Measurements from ENCODE around the gene WFIKKN2.
"Not testable (repeated sequence)": the region's sequence is repeated elsewhere in the genome, so short reads cannot be mapped to it uniquely, and the experiment has no call there.

WFIKKN2 gene

DNA sequence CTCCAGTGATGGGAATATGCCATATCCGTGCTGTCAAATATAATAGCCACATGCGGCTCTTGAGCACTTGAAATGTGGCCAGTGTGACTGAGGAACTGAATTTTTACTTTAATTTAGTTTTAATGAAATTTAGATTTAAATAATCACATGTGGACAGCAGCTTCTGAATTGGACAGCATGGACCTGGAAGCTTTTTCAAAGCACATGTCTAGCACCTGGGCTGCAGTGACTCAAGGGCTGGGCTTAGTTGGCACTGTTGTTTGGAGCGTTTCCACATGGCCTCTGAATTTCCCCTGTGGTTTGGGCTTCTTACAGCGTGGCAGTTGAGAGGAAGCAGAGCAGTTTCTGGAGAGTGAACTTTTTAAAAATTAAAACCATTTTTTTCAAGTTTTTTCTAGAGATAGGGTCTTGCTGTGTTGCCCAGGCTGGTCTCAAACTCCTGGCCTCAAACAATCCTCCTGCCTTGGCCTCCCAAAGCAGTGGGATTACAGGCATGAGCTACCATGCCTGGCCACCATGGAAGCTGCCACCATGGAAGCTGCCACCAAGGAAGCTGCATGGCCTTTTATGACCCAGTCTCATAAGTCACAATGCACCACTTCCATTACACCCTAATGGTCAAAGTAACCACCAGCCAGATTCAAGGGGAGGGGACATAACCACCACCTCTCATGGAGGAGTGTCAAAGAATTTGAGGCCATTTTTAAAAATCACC lies 37.5 kb downstream of the WFIKKN2 start:
- no peak overlapping the region for H3K4me3 Mint-ChIP-seq
- no peaks in the 10 kb centered on the region for H3K9me3 Mint-ChIP-seq
- H3K36me3 Mint-ChIP-seq (ENCODE audit: low read depth), result no peaks in the 10 kb centered on the region
- peak overlapping the region; percentile 32 for H3K27ac Mint-ChIP-seq
- intact Hi-C loops (cut with micrococcal nuclease), result no loop called here
- H3K4me1 Mint-ChIP-seq (ENCODE audit: low read depth), result peaks cover 9% of the 10 kb centered on the region
- H3K27me3 Mint-ChIP-seq, result no peaks in the 10 kb centered on the region

DNA sequence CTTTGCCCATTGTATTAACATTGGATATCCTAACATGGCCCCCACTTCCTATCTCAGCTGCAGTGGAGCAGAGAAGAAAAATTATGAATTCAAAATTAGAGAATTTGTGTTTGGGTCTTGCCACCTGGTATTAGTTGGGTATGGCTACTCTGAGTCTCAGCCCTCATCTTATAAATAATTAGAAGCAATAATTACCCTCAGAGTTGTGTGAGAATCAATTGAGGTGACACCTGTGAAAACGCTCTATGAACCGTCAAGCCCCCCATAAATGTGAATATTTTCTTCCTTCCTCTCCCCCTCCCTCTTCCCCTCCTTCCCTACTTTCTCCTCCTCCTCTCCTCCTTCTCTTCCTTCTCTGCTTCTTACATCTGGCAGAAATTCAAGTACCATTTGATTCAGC lies 39.7 kb downstream of the WFIKKN2 start:
- Mint-ChIP-seq H3K4me1 (ENCODE audit: low read depth) (peaks cover 9% of the 10 kb centered on the region), H3K36me3 (ENCODE audit: low read depth) (no peaks in the 10 kb centered on the region), H3K4me3 (no peak overlapping the region), H3K27me3 (no peaks in the 10 kb centered on the region), H3K27ac (no peak overlapping the region), H3K9me3 (no peaks in the 10 kb centered on the region)
- intact Hi-C loops (cut with micrococcal nuclease), result no loop called here

DNA sequence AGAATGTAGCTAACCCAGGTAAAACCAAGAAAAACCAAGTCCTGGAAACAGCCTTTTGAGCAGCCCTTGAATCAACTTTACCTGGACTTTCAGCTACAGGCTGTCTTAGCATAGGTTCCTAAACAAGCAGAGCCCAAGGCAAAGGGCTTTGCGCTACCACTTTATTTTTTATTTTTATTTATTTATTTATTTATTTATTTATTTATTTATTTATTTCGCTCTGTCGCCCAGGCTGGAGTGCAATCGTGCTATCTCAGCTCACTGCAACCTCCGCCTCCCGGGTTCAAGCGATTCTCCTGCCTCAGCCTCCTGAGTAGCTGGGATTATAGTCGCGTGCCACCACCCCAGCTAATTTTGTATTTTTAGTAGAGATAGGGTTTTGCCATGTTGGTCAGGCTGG lies 41.7 kb downstream of the WFIKKN2 start:
- H3K9me3 Mint-ChIP-seq; H3K36me3 Mint-ChIP-seq (ENCODE audit: low read depth); H3K4me3 Mint-ChIP-seq; H3K27me3 Mint-ChIP-seq; intact Hi-C loops (cut with micrococcal nuclease); H3K4me1 Mint-ChIP-seq (ENCODE audit: low read depth); H3K27ac Mint-ChIP-seq: not testable (repeated sequence)

DNA sequence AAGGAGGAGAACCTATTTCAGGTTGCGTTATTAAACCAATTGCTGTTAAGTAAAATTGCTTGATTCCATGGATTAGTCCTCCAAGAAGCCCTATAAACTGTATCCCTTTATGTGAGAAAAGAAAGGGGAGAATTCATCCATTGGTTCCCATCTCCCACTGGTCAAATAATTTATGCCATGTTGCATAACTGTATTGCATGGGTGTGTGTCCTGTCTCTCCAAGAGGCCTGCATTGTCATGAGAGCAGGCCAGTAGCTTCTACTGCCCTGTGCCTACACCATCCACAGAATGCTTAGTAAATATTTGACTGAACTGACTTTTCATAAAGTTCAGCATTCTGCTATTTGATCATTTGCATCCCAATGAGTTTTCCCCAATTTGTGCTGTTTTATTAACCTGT lies 42.5 kb downstream of the WFIKKN2 start:
- Mint-ChIP-seq H3K4me1 (ENCODE audit: low read depth) (peaks cover 9% of the 10 kb centered on the region), H3K27ac (no peak overlapping the region), H3K9me3 (no peaks in the 10 kb centered on the region), H3K27me3 (no peaks in the 10 kb centered on the region), H3K4me3 (no peak overlapping the region), H3K36me3 (ENCODE audit: low read depth) (no peaks in the 10 kb centered on the region)
- intact Hi-C loops (cut with micrococcal nuclease), result no loop called here

- Mint-ChIP-seq H3K27ac (no peak overlapping the region), H3K4me1 (ENCODE audit: low read depth) (peaks cover 10% of the 10 kb centered on the region), H3K36me3 (ENCODE audit: low read depth) (no peaks in the 10 kb centered on the region)
Observed at GRCh38 chr17:50879086-50879485, 43.7 kb downstream of the WFIKKN2 start.

GRCh38 chr17:50881182-50881581 lies 45.8 kb downstream of the WFIKKN2 start:
- H3K9me3 Mint-ChIP-seq, result no peaks in the 10 kb centered on the region
- H3K4me1 Mint-ChIP-seq (ENCODE audit: low read depth), result peaks cover 22% of the 10 kb centered on the region
- no peaks in the 10 kb centered on the region for H3K36me3 Mint-ChIP-seq (ENCODE audit: low read depth)
- no peaks in the 10 kb centered on the region for H3K27me3 Mint-ChIP-seq
- intact Hi-C loops (cut with micrococcal nuclease), result no loop called here
- H3K27ac Mint-ChIP-seq, result no peak overlapping the region
- no peak overlapping the region for H3K4me3 Mint-ChIP-seq

More at GRCh38 chr17:50879086-50879485, 43.7 kb downstream of the WFIKKN2 start:
- intact Hi-C loops (cut with micrococcal nuclease), result no loop called here
- Mint-ChIP-seq H3K27me3 (no peaks in the 10 kb centered on the region), H3K4me3 (no peak overlapping the region), H3K9me3 (no peaks in the 10 kb centered on the region)

- Mint-ChIP-seq H3K27me3 (no peaks in the 10 kb centered on the region), H3K9me3 (no peaks in the 10 kb centered on the region), H3K36me3 (ENCODE audit: low read depth) (no peaks in the 10 kb centered on the region), H3K4me1 (ENCODE audit: low read depth) (peaks cover 34% of the 10 kb centered on the region), H3K4me3 (no peak overlapping the region), H3K27ac (no peak overlapping the region)
- intact Hi-C loops (cut with micrococcal nuclease), result no loop called here
Observed at GRCh38 chr17:50882851-50883250, 47.5 kb downstream of the WFIKKN2 start.

GRCh38 chr17:50883850-50884438 lies 48.6 kb downstream of the WFIKKN2 start:
- Mint-ChIP-seq H3K9me3 (no peaks in the 10 kb centered on the region), H3K4me3 (no peak overlapping the region), H3K36me3 (ENCODE audit: low read depth) (no peaks in the 10 kb centered on the region), H3K27me3 (no peaks in the 10 kb centered on the region), H3K4me1 (ENCODE audit: low read depth) (peaks cover 36% of the 10 kb centered on the region), H3K27ac (peak overlapping the region; percentile 59)
- intact Hi-C loops (cut with micrococcal nuclease), result no loop called here

GRCh38 chr17:50884439-50885311 lies 49.3 kb downstream of the WFIKKN2 start:
- H3K27ac Mint-ChIP-seq, result peak overlapping the region; percentile 59
- intact Hi-C loops (cut with micrococcal nuclease), result no loop called here

DNA sequence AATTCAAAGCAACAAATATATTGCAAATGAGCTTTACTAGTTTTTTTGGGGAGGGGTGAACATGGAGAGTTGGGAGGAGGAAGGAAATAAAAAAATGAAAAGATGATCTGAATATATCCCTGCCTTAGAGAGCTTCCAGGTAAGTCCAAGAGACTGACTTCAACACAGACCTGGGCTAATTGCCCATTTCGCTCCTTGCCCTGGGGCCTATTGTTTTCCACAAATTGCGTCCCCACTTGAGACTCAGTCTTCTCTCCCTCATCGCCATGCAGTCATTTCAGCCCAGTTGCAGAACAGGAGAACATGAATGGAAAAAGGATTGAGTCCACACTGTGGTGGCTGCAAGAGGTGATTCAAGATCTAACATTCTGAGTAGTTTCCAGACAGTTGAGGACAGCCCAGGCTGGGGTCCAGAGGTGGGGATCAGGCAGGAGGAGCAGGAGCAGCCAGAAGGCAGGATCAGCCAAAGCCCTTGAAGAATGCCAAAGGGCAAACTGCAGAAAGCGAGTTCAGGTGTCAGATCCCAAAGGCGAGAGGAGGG lies 52.4 kb downstream of the WFIKKN2 start:
- Mint-ChIP-seq H3K27me3 (no peaks in the 10 kb centered on the region), H3K4me1 (ENCODE audit: low read depth) (peaks cover 36% of the 10 kb centered on the region), H3K27ac (peak overlapping the region; percentile 21), H3K36me3 (ENCODE audit: low read depth) (no peaks in the 10 kb centered on the region), H3K9me3 (no peaks in the 10 kb centered on the region), H3K4me3 (no peak overlapping the region)
- intact Hi-C loops (cut with micrococcal nuclease), result no loop called here

More at GRCh38 chr17:50884439-50885311, 49.3 kb downstream of the WFIKKN2 start:
- Mint-ChIP-seq H3K9me3 (no peaks in the 10 kb centered on the region), H3K4me3 (no peak overlapping the region), H3K4me1 (ENCODE audit: low read depth) (peaks cover 36% of the 10 kb centered on the region), H3K36me3 (ENCODE audit: low read depth) (no peaks in the 10 kb centered on the region), H3K27me3 (no peaks in the 10 kb centered on the region)

- Mint-ChIP-seq H3K27me3 (peaks cover 2% of the 10 kb centered on the region), H3K27ac (no peak overlapping the region), H3K4me3 (no peak overlapping the region), H3K9me3 (no peaks in the 10 kb centered on the region), H3K36me3 (ENCODE audit: low read depth) (no peaks in the 10 kb centered on the region), H3K4me1 (ENCODE audit: low read depth) (peaks cover 26% of the 10 kb centered on the region)
- intact Hi-C loops (cut with micrococcal nuclease), result no loop called here
Observed at GRCh38 chr17:50889528-50890118, 54.2 kb downstream of the WFIKKN2 start.

GRCh38 chr17:50890675-50891516 lies 55.5 kb downstream of the WFIKKN2 start:
- no peaks in the 10 kb centered on the region for H3K36me3 Mint-ChIP-seq (ENCODE audit: low read depth)
- no peak overlapping the region for H3K27ac Mint-ChIP-seq
- peaks cover 19% of the 10 kb centered on the region for H3K4me1 Mint-ChIP-seq (ENCODE audit: low read depth)
- H3K27me3 Mint-ChIP-seq, result peaks cover 2% of the 10 kb centered on the region
- intact Hi-C loops (cut with micrococcal nuclease), result no loop called here
- H3K4me3 Mint-ChIP-seq, result no peak overlapping the region
- H3K9me3 Mint-ChIP-seq, result no peaks in the 10 kb centered on the region

GRCh38 chr17:50891577-50891989 lies 56.2 kb downstream of the WFIKKN2 start:
- Mint-ChIP-seq H3K27ac (no peak overlapping the region), H3K4me3 (no peak overlapping the region), H3K36me3 (ENCODE audit: low read depth) (no peaks in the 10 kb centered on the region), H3K9me3 (no peaks in the 10 kb centered on the region), H3K27me3 (peaks cover 2% of the 10 kb centered on the region), H3K4me1 (ENCODE audit: low read depth) (peaks cover 19% of the 10 kb centered on the region)
- intact Hi-C loops (cut with micrococcal nuclease), result no loop called here
